ENCODE data around the gene SLC26A9.

SLC26A9 gene, protein sequence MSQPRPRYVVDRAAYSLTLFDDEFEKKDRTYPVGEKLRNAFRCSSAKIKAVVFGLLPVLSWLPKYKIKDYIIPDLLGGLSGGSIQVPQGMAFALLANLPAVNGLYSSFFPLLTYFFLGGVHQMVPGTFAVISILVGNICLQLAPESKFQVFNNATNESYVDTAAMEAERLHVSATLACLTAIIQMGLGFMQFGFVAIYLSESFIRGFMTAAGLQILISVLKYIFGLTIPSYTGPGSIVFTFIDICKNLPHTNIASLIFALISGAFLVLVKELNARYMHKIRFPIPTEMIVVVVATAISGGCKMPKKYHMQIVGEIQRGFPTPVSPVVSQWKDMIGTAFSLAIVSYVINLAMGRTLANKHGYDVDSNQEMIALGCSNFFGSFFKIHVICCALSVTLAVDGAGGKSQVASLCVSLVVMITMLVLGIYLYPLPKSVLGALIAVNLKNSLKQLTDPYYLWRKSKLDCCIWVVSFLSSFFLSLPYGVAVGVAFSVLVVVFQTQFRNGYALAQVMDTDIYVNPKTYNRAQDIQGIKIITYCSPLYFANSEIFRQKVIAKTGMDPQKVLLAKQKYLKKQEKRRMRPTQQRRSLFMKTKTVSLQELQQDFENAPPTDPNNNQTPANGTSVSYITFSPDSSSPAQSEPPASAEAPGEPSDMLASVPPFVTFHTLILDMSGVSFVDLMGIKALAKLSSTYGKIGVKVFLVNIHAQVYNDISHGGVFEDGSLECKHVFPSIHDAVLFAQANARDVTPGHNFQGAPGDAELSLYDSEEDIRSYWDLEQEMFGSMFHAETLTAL

DNA sequence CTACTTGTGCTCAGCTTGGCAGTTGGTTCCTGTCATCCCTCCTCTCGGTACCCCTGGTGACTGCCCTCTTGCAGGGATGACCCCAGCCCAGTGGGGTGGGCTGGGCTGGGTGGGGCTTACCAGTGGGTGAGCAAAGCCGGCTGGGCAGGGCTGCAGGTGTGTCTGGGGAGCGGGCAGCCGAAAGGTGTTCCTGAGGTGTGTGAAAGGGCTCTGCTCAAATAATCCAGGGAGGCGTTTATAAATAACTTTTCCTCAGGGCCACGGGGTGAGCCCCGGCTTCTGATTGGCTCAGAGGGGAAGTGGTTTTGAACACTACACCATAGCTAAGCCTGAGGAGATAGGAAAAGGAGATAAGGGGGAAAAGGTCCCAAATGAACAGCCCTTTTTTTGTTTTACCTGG, at the start of gene SLC26A9:
SLC26A9 (minus strand) TSS at position 212 of the 400 bp plus-strand sequence. CDS start 7,636 bp downstream, outside the sequence.
- no peak for DNase-seq (ENCODE audit: low read depth in 2 of 2)

DNA sequence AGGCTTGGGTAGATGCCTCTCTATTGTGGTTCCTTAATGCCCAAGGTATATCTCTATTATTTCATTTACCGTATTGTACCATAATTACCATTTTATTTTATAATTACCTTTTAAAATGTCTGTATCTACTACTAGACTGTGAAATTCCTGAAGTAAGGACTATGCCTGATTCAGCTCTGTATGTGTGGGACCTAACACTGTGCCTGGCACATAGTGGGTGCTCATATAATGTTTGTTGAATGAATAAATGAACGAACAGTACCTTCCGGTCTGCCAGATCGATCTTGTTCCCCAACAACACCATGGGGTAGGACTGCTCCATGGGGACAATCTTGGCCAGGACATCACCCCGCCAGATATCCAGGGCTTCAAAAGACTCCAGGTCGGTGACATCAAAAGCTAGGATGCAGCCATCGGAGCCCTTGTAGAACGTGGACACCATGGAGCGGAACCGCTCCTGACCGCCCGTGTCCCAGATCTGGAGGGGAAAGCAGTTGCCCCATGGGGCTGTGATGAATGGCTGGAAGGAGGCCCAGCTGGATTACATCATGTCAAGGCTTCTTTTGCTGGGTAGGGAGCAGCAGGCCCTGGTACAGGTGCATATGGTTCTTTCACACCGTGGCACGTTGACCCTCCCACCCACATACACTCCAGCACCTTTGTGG, 49.1 kb upstream of the SLC26A9 start:
- no peak for DNase-seq (ENCODE audit: low read depth in 2 of 2)

DNA sequence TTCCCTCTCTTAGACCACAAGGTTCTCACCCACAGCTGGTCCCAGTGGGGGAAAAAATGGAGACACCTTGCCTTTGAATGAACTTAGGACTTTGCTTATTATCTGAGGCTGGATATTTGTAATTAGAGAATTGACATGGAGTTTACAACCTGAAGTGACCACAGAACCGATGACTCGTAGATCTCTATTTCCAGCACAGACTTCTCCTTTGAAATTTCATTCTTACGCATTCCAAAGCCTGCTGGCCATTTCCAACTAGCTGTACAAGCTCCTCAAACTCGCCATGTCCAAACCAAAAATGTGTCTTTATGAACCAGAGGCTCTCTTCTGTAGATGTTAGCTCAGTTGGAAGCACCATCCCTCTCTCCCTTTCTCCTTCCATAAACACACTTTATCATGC, 48.0 kb upstream of the SLC26A9 start:
- DNase-seq (ENCODE audit: low read depth in 2 of 2): no peak

DNA sequence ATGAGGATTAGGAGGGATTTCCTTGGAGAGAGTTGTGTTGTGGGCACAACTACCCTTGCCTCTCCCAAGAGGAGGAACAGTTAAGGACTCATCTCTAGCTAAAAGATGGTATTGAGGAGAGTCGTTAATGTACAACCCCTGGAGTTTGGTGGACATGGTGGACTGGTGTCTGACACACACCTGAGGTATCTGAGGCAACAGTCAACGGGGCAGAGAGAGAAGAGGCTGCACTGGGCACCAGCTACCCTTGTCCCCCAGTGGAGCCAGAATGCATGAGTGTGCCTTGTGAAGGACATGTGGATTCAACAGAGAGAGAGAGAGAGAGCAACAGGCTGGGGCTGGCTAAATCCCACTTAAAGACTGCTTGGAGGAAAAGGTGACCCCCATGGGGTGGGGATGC, 47.0 kb upstream of the SLC26A9 start:
- DNase-seq (ENCODE audit: low read depth in 2 of 2): no peak

DNA sequence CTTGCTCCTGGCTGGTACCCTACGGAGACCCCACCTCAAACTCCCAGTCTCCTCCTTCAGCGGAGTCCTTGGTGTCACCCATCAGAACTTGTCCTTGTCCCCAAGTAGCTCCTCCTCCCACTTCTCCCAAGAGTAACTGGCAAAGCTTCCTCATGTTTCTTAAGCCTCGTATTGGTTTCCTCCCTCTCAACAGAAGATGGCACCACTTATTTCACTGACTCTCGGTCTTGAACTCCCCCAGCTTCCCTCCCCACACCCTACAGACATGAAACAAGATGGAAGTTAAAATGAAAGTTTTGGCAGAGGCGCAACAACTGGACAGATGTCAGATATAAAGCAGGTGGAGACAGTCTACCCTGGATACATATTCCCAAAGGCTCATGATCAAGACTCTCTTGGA, 46.5 kb upstream of the SLC26A9 start:
- DNase-seq (ENCODE audit: low read depth in 2 of 2): no peak

DNA sequence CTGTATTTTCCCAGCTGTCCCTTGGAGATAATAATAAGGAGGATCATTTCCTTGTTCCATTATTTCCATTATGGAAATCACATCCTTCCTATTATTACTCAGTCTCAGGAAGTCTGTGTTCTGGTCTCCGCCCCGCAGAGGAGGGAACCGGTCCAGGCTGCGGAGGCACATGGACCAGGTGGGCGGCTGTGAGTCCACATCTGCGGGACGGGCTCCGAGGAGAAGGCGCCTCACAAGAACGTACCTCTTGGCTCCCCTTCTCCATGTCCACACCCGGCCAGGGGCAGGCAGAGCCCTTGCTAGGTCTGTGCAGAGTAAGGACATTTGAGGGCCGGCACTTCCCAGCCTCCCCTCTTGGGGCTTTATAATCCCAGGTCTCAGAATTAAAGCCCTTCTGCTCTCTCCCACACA, 45.3 kb upstream of the SLC26A9 start:
- no peak for DNase-seq (ENCODE audit: low read depth in 2 of 2)

DNA sequence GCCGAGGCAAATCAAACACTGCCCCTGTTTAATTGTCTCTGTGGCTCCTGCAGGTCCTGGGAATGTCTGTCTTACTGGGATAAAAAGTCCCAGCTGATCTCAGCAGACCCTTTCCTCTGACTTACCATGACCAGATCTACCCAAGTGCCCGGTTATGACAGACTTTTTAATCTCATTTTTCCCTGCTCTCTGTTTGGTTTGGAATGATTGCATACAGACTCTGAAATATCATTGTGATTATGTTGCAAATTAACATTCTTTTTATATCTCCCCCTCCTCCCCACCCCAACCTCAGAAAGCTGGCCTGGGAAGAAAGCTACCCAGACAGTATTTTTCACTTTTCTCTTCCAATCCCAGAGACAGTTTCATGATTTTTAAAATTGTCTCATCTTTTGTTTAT, 43.6 kb upstream of the SLC26A9 start:
- no peak for DNase-seq (ENCODE audit: low read depth in 2 of 2)

DNA sequence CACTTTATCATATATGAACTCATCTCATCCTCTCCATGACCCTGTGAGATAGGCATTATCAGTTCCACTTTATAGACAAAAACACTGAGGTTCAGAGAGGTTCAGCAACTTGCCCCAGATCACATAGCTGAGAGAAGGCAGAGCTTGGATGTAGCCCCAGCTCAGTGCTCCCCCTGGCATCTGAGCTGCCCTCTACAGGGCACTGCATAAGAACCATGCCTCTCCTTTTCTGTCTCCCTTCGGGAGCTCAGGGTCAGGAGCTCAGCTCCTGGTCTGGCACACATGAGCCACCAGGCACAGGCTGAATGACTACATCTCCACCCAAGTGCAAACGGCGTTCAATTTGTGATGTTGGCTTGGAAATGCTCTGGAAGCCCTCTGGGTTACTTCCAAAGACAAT, 43.0 kb upstream of the SLC26A9 start:
- no peak for DNase-seq (ENCODE audit: low read depth in 2 of 2)

DNA sequence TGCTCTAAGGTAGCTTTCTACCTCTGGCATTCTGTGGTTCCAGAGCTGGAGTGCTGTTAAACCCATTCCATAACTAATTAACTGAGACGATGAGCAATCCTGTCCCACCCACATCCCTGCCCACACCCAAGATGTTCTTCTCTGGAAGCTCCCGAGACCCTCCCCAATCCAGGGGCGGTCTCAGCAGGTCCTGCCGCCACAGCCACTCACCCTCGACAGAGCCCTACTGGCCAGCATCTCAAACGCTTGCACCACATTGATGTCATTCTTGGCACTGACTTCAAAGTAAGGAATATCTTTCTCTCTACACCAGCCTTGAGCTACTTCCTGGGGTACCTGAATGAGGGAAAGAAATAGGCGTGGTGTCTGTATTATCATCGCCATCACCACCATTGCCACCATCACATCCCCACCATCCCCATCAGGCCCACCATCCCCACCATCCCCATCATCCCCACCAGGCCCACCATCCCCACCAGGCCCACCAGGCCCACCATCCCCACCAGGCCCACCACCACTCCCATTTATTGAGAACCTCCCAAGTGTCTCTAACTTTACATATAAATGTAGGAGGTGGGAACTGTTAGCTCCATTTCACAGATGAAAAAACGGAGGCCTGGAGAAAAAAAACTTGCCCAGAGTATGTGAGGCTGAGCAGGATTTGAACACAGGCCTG, 42.2 kb upstream of the SLC26A9 start:
- DNase-seq (ENCODE audit: low read depth in 2 of 2): no peak

DNA sequence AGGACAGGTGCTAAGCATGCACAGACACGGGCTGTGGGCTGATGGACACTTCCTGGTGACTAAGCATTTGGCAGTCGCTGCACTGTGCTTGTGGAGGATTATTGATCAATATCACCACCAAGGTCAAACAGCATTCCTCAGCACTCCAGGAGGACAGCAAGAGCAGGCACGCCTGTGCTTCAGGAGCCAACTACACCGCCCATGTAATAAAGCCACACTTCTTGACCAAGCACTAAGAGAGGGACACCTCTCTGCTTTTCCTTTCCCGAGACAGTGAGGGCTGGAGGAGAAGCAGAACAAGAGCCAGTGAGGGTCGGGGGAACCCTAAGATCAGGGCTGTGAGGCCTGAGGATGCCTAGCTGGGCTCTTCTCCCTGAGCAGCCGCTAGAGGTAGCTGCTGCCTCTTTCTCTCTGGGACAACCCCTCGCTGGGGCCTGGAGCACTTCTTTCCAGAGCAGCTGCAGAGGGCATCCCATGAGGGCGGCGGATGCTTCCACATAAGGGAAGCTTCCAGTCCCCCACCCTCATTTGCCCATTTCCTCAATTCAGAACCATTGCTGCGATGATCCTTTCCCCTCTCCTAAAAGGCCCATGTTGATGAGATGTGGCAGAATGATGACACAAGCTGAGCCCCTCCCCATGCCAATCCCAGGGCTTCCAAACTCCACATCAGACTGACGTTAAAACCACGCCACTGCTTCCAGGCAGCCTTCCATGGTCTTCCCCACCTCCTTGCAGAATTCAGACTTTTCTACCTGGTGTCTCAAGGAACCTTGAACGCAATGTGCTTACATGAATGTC, 40.9 kb upstream of the SLC26A9 start:
- no peak for DNase-seq (ENCODE audit: low read depth in 2 of 2)

DNA sequence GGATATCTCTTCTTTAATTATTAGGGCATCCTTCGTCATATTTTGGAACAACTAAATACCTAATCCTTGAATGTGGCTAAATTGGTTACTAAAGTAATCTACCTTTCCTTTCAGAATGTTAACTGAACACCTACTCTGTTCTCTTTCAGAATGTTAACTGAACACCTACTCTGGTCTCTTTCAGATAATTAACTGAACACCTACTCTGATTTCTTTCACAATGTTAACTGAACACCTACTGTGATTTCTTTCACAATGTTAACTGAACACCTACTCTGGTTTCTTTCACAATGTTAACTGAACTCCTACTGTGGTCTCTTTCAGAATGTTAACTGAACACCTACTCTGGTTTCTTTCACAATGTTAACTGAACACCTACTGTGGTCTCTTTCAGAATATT, 38.0 kb upstream of the SLC26A9 start:
- DNase-seq (ENCODE audit: low read depth in 2 of 2): no peak

DNA sequence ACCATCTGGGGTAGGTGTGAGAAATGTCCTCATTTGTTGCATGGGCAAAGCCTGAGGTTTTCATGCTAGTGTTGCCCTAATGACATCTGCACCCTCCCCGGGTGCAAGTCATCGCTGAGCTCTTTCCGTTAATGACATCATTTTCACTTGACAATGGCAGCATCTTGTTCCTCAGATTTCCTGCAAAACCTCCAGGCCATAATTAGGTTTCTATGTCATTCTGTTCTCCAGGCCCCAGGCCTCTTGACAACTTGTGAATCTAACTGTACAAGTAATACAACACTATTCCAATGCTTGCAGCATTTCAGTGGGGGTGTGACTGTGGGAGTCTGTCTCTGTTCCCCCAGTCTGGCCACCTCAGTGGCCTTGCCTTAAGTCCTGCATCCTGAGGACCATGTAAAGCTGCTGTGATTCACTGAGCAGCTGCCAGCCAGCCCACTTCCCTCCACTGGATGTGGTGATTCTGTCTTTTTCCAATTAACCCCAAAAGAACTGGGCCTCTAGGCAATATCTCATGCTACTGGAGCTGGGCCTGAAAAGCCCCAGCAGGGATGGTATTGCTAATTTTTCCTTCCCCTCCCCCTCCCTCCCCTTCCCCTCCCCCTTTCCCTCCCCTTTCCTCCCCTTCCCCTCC, 37.1 kb upstream of the SLC26A9 start:
- no peak for DNase-seq (ENCODE audit: low read depth in 2 of 2)

DNA sequence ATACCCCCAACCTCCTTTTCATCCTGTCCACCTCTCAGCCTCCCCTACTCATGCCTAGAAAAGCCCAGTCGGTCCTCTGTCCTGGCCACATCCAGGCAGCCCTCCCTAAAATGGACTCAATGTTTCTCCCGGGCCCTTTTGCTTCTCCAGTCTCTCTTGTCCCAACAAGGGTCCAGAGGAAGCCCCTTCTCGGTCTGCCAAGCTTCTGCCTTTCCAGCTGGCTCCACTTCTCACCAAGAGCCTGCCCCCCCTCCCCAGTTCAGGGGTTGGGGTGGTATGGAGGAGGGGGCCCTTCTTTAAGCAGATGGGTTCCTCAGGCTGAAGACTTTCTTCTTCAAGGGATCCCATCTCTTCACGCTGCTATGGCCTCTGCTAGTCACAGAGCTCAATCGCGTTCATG, 36.0 kb upstream of the SLC26A9 start:
- no peak for DNase-seq (ENCODE audit: low read depth in 2 of 2)

DNA sequence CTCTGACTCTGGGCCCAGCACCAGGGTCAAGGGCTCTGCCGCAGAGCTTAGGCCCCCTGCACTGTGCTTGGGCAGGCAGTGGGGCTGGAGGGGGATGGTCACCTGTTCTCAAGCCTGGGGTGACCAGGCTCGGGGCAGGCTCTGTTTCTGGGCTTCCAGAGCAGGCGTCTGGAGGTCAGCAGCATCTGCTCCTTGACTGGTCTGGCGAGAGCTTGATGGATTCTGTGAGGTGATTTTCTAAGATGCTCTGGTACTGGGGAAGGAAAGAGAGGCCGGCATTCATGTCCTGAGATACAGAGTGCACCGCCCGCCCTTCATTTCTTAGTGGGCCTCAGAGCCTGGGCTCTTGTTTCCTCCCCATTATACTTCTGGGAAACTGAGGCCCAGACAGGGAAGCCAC, 35.4 kb upstream of the SLC26A9 start:
- no peak for DNase-seq (ENCODE audit: low read depth in 2 of 2)

DNA sequence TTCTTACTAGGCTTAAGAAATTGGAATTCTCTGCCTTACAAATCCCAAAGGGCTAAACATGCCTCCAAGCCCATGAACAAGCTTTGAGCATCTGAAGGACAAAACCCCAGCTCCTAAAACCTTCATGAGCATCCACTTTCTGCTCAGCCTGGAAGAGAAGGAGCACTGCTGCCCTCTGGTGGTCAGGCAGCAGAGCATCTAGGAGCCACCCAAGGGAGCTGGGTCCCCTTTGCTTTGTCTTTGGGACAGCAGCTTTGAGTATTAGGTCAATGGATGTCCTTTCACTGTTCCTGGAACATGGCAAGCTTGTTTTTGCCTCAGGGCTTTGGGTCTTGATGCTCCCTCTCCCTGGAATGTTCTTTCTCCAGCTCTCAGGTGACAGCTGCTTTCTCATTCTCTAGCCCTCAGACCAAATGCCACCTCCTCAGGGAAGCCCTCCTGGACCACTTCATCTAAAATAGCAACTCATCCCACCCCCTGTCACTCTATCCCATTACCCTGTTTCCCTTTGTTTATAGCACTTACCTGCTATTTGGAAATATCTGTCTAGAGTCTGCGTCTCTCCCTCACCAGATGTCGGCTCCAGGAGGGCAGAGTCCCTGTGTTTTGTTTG, 34.3 kb upstream of the SLC26A9 start:
- peak; percentile 40 to 50 for DNase-seq (ENCODE audit: low read depth in 2 of 2)

DNA sequence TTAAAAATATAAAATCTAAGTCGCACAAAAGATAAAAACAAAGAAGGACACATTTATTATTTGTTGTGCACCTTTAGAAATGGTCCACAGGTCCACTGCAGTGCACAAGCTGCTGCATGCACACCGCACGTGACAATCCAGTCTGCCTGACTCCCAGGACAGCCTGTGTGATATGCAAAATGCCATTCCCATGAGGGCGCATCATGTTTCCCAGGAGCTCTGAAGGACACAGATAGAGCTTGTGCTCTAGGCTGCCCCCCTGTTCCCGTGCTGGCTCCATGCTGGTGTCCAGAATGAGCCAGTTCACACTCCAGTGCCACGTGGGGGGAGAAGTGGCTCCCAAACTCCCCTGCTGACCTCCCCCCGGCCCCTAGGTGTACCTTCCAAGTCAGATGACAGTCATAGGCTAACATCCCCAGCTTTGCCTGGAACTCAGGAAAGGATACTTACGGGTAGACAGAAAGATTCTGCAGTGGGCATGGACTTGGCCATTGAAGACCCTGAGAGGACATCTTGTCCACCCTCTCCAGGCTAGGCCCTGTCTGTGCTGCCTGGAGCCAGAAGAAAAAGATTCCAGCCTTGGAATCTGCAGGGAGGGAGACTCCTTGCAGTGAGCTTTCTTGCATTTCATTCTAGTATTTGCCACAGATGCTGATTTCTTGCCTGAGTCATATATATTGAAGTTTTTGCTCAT, 33.6 kb upstream of the SLC26A9 start:
- no peak for DNase-seq (ENCODE audit: low read depth in 2 of 2)

DNA sequence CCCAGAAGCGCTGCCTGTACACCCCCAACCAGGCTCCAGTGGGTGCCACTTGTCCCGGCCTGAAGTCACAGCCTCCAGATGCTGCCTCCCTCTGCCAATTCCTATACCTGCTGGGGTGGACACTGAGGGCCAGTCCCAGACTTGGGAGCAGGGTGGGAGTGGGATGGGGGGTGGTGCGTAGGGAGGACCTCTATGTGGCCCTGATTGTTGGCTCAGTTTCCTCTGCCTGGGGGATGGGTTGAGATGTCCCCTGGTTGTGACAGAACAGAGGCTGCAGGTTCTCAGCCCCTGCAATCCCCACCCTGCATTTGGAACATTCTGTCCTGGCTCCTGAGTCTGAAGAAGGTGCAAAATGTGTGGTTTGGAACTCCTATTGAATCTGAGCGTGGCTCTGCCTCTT, 32.8 kb upstream of the SLC26A9 start:
- no peak for DNase-seq (ENCODE audit: low read depth in 2 of 2)

DNA sequence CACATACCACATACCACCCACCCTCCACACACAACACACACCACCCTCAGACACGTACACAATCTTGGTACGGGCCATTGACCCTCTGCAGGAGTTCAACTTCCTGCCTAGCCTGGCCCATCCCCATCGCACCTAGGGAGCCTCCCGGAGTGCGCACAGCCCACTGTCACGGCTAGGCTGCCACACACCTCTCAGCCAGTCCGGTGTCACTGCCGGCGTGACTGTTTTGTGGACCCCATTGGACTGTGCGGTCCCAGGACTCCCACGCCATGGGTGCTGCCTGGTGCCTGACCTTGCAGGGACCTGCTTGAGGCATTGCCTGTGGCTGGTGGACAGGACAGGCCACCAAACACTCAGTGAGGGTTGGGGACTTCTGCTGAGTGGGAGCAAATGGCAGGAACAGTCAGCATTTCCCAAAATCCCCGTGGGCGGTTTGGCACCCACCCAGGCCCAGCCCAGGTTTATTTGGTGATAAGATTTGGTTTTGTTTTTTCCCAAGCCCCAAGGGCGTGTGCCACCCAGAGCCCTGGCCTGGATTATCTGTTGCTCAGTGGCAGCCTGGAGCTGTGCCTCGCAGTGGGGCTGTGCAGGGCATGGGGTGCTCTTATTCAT, 32.2 kb upstream of the SLC26A9 start:
- no peak for DNase-seq (ENCODE audit: low read depth in 2 of 2)

DNA sequence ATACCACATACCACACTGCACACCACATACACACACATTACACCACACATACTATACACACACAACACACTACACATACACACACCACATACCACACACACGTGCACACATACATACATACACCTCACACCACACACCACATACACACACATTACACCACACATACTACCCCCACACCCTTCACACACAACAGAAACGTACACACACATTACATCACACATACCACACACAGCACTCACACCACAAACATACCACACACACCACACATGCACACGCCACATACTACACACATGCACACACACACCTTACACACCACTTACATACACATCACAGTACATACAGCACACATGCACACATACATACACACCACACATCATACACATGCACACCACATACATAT, 31.5 kb upstream of the SLC26A9 start:
- DNase-seq (ENCODE audit: low read depth in 2 of 2): no peak
